ENCODE results near the gene SATB1.

Gene SATB1

DNA sequence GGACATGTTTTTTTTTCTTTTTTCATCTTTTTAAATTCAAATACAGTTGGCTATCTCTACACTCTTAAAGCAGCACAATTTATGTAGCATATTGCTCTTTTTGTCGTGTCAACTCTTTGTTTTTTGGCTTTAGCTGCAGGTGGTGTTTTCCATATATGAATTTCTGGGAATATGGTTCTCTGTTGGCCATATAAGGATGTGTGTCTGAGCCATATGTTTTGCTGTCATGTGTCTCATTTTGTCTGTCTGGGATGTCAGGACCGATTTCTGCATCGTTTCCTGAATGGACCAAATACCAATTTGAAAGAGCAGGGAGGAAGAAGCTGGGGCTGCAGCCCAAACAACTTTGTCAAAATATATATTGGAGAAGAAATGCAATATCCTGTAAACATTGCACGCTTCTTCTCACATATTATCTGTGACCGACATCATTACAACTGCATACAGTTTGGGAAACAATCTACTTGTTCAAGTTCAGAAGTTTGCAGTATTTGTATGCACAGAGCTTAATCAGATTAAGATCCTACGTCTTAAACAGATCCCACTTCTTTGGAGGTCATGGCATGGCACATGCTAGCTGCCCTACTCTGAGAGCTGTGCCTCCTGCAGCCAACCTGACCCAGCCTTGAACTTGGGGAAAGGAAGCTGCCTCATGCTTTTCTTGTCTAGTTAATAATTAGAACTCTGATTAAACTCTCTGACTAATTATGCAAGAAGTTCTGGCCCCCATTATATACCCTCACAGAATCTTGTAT, 4.0 kb upstream of the SATB1 start:
- DNase-seq = no peak

DNA sequence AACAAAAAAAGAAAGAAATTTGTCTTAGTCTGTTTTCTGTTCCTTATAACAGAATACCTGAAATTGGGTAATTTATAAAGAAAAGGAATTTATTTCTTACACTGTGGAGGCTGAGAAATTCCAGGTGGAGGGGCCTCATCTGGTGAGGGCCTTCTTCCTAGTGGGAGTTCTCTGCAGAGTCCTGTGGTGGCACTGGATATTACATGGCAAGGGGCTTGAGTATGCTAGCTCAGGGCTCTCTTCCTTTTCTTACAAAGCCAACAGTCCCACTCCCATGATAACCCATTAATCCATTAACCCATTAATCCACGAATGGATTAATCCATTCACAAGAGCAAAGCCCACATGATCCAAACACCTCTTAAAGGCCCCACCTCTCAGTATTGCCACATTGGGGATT, 2.9 kb upstream of the SATB1 start:
- no peak for DNase-seq

DNA sequence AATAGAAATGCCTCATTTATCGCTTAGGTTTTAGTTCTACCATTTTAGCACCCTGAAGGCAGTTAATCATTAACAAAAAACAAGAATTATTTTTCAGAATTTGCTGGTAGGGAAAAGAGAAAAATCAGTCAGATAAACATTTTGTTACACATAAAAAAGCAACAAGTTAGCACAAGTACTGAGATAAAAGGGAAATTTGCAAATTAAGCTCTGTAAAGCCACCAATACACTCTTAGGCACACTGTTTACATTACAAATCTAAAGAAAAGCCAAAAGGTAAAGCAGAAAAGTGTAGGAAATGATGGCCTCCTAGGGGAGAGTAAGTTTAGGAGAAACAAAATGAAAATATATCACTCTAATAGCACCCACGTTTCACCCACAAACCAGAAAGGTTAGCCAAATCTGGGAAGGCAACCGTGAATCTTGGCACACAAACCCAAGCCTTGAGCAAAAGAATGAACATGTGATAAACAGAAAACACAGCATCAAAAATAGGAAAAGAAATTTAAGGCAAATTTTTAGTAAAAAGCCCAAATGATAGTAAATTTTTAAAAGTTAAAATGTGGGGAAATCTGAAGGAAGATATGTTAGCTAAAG, 1.6 kb upstream of the SATB1 start:
- DNase-seq = no peak

DNA sequence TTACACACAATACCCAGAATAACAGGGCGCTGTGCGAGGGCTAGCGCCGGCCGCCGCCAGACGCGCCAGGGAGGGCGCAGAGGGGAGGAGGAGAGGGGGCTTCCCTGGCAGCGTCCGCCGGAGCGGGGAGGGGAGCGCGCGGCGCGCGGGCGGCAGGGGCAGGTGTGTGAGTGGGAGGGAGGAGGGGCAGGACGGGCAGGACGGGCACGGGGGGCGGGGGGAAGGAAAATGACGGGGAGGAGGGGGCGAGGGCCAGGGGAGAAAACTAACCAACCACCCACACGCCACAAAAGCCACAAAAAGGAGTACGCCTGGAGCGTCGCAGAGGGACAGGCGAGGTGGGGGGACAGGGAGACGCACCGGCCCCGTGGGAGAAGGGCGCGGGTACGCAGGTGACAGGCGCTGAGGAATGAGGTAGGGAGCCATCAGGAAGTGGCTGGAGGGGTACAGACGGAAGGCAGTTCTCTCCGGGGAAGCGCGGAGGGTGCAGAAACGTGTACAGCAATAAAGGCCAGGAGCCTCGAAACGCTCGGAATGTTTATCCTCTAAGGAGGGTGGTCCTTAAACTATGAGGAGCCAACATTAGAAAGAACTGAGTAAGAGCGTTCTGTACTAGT, 610 bp upstream of the SATB1 start:
- DNase-seq = peak; percentile 70 to 79

DNA sequence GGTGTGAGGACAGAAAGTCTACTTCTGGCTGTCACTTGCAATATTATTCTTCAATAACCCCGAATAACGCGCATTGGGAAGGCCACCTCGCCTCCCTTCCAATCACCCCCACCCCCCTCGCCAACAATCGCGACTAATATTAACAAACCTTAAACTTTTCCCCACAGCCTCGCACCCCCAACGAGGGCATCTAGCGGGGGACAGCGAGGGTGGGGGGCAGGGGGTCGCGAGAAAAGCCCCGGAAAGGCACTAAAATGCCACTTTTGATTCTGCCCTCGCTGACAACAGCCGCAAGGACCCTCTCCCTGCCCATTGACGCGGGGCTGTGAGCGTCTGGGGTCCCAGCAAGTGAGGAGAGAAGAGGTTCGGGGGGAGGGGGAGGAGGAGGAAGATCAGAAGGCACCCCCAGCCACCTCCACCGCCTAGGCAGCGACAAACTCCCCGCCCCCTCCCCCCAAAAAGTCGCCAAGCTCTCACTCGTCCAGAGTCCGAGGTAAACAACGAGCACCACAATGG, 868 bp downstream of the SATB1 start:
- DNase-seq = no peak

DNA sequence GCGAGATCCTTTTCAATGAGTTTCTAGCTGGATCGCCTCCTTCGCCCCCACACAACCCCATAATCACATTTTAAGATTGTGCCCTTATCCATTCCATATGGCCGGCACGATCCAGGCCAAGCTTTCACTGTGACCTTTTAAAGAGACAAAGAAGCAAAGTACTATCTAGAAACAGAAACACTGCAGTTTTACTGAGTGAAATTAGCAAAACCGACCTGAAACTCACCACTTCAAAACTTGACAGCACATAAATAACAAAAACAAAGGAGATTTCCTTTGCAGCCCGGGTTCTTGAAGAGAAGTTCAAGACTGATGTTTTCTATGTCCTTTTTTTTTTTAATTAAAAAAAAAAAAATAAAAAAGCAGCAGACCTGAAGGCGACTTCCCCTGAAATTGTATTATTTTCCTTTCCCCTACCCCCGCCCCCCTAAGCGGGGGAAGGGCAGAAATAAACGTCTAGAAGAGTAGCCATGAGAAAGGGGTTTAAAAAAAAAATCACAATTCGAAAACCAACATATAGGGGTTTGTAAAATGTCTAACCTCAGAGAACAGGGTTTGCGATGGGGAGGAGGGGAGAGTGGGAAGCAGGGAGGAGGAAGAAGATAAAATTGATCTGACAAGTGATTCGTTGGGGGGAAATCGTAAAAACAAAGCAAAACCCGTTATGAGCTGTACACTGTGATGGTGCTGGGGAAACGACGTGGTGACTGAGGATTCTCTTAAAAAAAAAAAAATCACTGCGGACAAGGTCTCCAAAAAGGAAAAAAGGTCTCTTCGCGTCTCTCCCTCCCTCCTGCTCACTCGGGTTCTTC, 1.5 kb downstream of the SATB1 start:
- DNase-seq = peak in 1 of 2 experiments; percentile 21

DNA sequence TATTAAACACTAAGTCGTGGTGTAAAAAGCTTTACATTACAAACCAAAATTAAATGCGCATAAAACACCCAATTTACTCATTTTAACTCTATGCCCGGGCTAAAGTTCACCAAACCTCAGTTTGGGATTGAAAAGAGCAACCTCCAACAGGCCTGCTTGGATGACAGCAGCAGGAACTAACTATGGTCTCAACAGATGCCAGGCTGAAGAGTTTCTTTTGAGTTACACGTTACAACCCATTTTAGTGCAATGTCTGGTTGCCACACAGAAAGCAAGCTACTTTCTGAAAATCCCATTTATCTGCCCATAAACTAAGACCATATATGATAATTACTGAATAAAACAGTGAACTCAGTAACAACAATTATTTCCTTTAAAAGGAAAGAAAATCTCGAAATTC, 2.2 kb downstream of the SATB1 start:
- DNase-seq = no peak

DNA sequence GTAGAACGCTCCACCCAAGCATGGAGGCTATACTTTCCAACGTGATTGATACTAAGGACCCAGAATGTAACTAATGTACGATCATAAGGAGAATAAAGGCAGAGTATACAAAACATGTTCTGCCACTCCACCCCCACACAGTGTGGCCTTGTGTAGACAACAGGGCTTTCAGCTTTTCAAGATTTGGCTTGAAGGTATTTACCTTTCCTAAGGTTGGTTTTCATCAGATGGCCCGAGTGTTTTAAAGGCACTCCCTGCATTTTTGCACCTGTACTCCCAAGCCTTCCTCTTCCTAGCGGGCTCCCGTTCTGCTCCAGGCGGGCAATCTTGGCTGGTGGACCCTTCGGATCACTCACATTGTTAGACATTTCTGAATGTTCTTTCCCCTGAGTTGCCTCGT, 4.6 kb downstream of the SATB1 start:
- no peak for DNase-seq

DNA sequence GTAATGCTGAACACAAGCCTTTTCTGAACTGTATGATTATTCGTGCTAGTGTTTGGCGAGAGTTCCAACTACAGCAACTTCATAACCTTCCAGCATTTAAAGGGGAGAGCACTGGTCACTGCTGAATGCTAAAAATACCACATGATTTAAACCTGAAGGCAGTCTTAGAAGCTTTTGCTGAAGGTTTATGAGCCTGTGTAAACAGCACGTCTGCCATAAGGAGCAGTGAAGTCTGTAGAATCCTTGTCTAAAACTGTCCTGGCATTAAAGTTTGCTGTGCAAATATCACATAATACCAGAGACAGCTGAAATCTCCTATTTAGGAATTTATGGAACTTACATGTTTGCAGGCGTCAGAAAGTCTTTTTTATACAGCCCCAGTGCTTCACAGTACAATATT, 5.9 kb downstream of the SATB1 start:
- DNase-seq = no peak

DNA sequence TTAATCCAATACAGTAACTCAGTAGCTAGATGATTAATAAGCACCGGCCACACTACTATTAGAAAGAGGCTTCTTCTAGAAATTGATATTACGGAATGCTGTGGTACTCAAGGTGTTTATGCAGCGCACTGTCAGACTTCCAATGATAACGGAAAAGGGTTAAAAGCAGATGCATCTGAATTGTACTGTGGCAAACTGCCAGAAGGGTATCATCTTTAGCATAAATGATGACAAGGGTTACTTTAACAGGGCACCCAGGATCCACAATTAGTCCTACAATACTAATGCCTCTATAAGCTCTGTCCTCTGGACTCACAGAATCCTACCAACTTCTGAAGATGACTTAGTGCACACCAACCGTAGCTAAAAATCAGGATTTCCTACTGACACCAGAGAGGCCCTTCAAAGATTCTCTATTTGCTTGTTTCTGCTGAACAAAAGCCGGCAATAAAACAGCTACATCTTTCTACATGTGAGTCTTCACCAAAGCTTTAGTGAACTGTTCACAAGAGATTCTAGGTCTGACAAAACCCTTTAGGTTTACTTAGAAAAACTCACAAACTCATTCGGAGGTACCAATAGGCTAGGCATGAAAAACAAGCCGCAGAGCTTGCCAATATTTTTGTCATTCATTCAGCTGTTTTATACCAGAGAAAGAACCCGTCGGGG, 7.1 kb downstream of the SATB1 start:
- DNase-seq = no peak

DNA sequence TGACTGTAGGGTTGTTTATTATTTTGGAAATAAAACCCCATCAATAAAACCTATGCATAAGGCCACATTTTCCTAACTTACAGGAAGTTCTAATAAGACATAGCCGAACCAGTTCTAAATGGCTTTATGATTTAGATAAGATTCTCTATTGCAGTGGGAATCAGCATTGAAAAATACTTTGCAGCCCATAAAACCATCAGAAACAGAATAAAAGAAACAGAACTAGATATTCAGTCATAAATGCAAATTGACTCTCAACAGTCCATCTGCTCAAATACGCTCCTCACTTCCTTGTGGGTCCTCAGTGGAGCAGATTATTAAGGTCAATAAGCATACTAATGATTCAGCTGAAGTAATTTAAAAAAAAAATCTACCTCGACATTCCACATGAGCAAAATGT, 8.8 kb downstream of the SATB1 start:
- DNase-seq = no peak

DNA sequence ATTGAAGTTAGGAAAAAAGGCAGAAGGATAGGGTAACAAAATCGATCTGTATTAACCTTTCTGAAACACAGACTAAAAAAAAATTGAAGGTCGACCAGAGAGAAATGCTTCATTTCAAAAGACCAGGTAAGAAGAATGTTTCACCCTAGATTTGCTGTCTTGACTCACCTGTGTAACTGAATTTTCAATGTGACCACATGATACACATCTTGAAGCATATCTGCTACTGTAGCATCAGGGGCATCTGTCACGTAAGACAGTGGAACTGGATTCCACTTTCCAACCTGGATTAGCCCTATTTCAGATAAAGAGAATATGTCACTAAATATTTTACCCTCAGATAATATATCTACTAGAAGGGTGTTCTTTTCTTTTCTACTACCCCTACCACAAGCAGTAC, 9.3 kb downstream of the SATB1 start:
- no peak for DNase-seq

DNA sequence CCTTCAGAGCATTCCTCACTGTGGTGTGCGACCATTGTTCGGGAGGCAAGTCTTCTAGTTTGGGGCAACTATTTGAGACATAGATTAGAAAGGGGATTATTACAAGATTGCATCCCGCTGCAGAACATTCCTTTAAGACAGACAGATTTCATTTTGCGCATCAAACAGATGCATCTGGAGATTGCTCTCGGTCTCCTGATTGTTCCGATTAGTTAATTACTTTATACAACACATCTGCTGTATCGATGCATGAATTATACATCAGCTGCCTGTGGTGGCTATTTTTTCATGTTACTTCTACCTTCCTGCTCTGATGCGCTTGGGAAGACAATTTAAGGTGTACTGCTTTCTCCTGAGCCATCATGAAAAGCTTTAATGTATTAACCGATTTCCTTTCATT, 10.0 kb downstream of the SATB1 start:
- no peak for DNase-seq

DNA sequence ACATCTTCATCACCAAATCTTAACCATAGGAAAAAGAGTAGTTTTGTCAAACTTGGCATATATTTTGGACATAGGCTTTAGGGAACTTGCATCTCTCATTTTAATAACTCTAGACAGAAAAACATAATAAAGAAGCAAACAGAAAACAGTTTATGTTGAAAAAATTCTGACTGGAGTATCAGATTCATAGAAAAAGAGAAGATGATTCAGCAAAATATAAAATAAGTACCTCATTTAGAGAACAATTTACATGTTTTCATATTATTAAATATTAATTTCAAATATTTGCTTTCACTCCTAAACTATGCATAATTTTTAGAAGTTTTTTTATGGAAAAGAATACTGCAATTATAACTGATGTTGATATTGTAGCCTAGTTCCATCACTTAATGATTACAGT, 12.5 kb downstream of the SATB1 start:
- no peak for DNase-seq

DNA sequence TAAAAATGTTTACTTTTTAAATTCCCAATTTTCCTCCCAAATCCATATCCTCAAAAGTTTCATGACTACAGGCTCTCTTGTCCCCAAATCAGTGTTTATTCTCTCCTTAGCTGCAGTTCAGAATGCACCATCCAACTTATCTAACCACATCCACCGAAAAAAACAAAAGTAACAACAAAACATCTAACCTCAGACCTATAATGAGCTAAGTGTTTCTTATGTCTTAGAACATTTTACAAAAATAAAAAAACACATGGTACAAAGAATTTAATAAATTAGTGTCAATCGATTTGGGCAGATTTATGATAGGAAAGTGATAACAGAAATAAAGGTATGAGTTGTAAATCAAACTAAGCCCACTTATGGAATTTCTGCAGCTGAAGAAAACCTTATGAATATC, 13.6 kb downstream of the SATB1 start:
- no peak for DNase-seq

DNA sequence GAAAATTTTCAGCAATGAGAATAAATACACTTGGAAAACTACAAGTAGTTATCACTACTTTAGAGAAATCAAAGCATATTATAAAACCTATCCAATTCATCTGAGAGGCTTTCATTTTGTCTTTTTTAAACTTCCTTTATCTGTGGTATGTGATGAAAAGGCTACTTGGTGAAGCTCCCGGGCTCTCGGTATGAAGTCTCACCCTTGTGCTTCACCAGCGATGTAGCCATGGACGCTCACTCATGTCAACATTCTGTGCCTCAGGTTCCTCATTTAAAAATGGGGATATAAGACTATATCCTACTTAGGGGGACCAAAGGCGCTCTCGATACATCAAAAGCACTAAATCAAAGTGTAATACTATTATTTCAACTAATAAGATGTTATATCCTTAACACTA, 14.9 kb downstream of the SATB1 start:
- DNase-seq = no peak

DNA sequence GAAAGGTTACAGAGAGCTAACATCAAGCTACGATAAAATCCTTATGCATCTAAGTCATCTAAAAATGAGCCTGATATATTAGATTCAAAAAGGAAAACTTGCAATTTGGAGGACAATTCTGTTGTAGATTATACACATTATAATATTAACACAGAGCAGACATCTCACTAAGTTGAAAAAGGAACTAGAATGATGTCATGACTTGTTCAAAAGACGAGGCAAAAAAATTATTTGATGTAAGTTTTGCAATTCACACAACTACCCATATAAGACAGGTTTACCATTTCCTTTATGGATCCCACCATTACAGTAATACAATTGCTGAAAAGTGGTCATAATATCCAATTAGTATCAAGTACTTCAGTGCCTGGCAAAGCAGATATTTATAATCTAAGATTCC, 15.9 kb downstream of the SATB1 start:
- DNase-seq = no peak

DNA sequence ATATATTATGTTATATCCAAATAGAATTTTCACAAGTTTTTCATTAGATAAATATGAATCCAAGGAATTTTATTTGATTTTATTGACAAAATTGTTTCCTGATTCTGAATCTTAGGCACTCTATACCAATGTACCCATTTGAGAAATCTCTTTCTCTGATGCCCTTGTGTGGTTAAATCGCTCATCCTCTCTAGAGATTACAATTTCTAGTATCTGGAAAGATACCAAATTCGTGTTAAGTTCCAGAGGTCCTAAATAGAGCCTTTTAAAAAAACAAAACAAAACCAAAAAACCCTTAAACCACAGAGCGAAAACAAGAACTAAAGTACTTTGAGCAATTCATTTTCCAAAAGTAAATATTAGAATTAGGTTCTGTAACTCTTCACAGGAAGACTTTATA, 20.0 kb downstream of the SATB1 start:
- no peak for DNase-seq

DNA sequence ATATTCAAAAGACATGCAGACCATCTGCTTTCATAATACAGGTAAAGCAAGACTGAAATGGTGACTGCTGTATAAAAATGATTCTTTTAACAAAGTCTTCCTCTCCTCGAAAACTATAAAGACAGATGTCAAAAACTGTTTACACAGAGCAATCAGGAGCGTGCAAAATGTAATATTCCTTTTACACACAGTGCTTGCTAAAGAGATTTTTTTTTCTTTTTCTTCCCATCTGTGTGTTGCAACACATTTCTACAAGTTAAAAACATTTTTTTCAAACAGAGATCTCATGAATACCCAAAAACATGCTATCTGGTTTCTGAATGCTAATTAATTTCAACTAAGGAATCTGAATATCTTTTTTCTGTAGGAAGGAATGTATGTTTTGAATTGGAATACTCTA, 22.1 kb downstream of the SATB1 start:
- no peak for DNase-seq

DNA sequence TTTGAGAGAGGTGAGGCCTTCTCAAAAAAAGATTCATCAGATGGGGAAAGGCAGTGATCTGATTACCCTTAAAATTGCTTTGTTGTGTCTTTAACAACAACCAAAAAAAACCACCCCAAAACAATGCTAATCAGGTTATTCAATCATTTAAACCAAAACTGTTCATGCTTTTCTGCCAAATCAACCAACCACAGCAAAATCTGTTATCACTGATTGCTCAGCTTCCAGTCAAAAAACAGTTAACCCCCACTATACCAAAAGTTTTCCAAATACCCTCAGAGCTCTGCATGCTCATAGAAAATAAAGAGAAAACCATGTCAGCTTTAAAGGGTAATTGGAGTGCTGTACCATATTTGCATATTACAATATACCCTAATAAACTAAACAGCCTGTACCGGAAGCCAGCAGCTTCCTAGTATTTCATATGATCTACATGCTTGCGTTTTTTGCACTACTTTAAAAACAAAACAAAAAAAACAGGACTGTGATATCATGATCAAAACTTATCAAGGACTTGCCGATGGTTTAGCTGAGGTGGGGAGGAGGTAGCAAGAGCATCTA, 22.8 kb downstream of the SATB1 start:
- no peak for DNase-seq

DNA sequence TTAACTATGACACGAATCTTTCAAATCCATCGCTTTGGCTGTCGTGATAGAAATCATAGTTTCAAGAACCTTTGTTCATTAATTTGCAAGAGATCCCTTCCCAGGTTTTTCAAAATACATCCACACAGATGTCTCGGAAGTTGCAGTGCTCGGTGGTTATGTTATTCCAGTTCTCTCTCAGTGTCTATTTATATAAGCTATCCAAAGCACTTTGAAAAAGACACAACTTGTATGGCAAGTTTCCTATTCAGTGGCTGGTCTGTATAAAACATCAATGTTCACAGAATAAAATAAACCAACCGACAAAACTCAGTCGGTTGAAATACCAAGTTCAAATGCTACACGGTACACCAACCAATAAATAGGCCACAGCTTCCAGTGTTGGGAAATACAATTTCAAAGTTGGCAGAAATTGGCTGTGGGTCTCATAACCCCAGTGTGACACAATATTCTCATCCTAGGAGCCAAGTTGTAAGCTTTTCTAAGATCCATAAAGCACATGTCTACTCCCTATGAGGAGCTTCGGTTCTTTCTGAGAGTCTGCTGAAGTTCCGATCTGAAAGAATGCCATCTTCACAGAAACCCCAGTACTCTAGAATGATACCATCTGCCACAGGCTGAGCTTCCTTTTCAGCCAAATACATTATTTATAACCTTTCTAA, 23.7 kb downstream of the SATB1 start:
- DNase-seq = no peak

DNA sequence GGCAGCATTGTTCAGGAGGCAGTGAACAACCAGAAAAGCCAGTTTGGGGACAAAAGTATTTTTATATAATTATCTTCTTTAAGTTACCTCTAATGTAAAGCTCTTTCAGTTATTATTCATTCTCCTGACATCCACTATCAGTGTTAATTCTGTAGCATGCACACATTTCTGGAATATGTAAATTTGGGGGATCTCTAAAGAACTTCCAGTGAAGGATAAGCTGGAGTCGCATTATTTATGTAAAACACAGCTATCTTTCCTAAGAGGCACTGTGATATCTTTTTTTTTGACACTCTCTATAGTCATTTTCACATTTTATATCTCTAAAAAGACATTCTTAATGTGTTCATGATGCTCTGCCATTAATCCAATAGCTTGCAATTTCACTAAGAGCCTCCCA, 26.7 kb downstream of the SATB1 start:
- no peak for DNase-seq
